Suppressor macrophage treated with lipopolysaccharide for 4 hours (primary cell): ENCODE data around the gene RND3.

ENCODE experiments used
- DNase-seq: peaks from one replicate; pipeline ENCODE4 v3.0.0-alpha.2; 2020

RND3 gene

DNA sequence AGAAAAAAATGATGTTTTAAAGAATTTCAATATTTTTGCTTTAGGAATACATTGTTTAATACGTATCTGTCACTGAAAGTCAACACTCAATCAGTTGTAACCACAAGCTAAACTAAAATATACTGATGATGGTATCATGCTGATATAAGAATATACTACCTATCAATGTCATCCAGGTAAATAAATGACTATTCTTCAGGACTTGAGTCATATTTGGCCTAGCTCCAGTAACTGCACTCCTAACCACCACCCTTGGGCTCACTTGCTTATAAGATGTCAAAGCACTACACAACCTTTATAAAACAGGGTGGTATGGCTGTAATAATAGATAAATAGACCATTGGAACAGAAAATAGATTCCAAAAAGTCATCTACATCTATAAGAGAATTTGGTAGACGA is 48.8 kb downstream of the RND3 start:
- DNase-seq: no peak

DNA sequence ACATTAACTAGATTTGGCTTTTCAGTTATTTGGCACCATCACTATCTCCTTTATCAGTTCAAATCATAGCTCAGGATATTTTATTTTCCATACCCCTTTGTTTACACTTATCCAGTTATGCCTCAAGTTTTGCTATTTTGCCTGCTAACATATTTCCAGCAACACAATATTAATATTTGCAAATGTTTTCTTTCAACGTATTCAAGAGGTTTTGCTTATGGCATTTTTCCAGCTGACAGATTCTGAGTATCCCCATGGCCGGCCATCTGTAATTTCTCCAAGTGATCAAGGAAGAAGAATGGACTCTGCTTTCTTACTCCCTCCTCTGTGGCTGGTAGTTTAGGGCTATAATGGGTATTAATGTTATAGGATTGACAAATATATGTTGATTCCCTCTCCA is 49.4 kb downstream of the RND3 start:
- DNase-seq: no peak

GRCh38 chr2:150432312-150432625 is 55.2 kb downstream of the RND3 start:
- no peak for DNase-seq

GRCh38 chr2:150431561-150432311 is 55.7 kb downstream of the RND3 start:
- DNase-seq: no peak

DNA sequence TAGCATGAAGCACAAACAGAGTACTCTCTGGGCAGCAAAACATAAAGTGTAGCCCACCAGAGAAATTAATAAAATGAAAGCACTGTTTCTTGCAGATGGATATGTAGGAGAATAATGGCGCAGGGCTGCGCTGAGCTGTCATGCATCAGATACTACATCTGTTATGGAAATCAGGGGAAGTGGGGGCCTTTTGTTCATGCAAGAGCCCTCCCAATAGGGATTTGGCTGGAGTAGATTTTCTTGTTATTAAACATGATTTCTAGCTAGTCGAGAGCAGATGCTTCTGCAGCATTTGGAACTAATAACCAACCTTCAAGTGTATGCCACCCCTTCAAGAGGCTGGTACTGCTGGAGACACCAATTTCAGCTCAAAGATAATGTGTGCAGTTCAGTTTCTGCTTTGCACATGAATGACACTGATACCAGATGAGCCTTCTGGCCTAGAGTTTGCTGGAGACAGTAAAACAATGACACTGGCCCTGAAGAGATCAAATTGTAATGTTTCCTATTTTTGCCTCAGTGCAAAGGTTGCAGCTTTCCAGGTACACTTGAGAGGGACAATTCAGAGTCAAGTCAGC is 58.0 kb downstream of the RND3 start:
- DNase-seq: no peak

DNA sequence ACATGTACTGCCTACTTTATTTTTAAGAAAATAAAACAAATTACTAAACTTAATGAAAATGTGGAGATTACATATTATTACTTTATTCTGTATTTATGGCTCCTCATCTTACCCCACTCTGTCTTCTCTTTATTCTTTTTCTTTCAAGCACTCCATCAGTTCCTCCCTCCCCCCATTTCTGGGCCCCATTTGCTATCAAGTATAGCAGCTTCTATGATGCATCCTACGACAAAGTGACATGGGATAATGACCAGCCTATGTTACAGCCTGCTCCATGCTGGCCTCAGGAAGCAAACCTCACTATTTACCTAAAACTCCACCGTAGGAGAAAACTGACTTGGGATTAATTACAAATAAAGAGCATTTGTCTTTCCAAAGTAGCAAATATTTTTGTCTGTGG is 58.8 kb downstream of the RND3 start:
- no peak for DNase-seq

DNA sequence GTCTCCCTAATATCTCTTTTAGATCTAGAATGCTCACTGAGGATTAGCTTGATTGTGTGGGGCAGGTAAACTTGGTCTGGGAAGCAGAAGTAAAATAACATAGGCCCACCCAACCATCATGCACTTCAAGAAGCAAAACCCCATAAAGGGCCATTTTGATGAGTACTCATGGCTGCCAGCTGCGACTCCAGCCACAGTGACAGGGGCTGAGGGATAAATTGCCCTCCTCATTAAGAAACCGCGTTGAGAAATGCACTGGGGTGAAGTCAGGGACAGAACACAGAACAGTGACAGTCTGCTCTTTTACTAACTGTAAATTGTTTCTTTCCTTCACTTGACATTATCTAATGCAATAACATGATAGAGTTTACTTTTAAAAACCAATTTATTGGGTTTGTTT is 60.2 kb downstream of the RND3 start:
- DNase-seq: no peak

GRCh38 chr2:150426724-150427123 is 60.7 kb downstream of the RND3 start:
- DNase-seq: no peak

DNA sequence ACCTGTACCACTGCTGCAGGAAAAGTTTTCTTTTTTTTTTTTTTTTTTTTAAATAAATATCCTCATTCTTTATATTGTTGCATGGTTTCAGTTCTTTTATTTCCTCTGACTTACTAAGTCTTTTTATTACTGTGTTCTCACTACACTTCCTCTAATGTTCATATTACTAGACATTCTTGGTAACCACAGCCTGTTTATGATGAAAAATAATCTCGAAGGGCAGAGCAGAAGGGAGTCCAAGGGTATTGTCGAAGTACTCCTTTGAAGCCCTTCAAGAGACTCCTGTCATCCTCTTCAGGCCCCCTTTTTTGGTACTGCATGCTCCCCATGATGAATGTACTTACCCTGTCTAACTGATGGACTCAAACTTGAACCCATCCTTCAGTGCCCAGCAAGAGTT is 61.2 kb downstream of the RND3 start:
- DNase-seq: peak; percentile 22

GRCh38 chr2:150425121-150425955 is 62.1 kb downstream of the RND3 start:
- no peak for DNase-seq

GRCh38 chr2:150424406-150424805 is 63.1 kb downstream of the RND3 start:
- DNase-seq: no peak

GRCh38 chr2:150421126-150421651 is 66.3 kb downstream of the RND3 start:
- no peak for DNase-seq

- no peak for DNase-seq
Measured at GRCh38 chr2:150418916-150419315, 68.6 kb downstream of the RND3 start.
